SK-N-MC (cell line): ENCODE results near the gene RILP.

Source experiments
- EZH2 ChIP-seq: fragments of 200-600 bp; sonication (generic); IDR thresholded peaks from one replicate; pipeline ENCODE4 v1.6.1; 2017; ENCODE audit warnings: antibody characterized with exemption
- FOXP2 ChIP-seq: optimal IDR thresholded peaks from 2 replicates; pipeline ENCODE3; 2011; ENCODE audit warnings: mild to moderate bottlenecking, moderate library complexity; ENCODE audit not compliant: insufficient read depth; ENCODE audit errors: extremely low read length, control extremely low read depth
- POLR2AphosphoS5 ChIP-seq: IDR thresholded peaks from 2 replicates; pipeline ENCODE4 v1.6.1; 2012; ENCODE audit warnings: mild to moderate bottlenecking, low read depth, low read length, borderline replicate concordance

GRCh38 chr17:1607971-1608320 is 41.7 kb downstream of the RILP start:
- TF ChIP-seq EZH2 (no peak), POLR2AphosphoS5 (no peak), FOXP2 (no peak)
